ENCODE data around the gene ECHDC3. TPM values are rescaled to one million over a fixed set of nuclear protein-coding genes. Genes with fewer than 3 reads are reported as not detected.
"Not testable (repeated sequence)": the region's sequence is repeated elsewhere in the genome, so short reads cannot be mapped to it uniquely, and the experiment has no call there.

The ECHDC3 gene
- total and polyA plus RNA-seq, 2 of the 8 experiments (the other 6 are each of a cell fraction or from before 2014, with no cell fraction given) = 15.6 to 19.9 TPM

GRCh38 chr10:11737258-11738032, 4.7 kb upstream of the ECHDC3 start:
- Histone ChIP-seq H2AFZ (ENCODE audit: low read length) (peak overlapping the region; percentile 83; the same call in 1 of the 2 replicates), H3K4ac (replicated peaks; ENCODE audit: insufficient read length, low read depth, low read length) (peak overlapping the region; percentile 64), H2BK120ac (replicated peaks; ENCODE audit: low read depth, low read length) (peak overlapping the region; percentile 76), H2AK5ac (ENCODE audit: low read depth, low read length) (peak overlapping the region; percentile 95), H4K8ac (ENCODE audit: extremely low read depth, insufficient read depth, low read length) (peak overlapping the region; percentile 75; the same call in 1 of the 2 replicates), H3K4me3 (ENCODE audit: extremely low read depth in 1 of 4, insufficient read depth in 2 of 4, low read depth in 3 of 4, low read length in 4 of 4) (peak overlapping the region in 3 of 4 experiments; percentile 8 to 49 (median 38); a peak in 3 of 8 replicates), H2BK12ac (ENCODE audit: low read depth, low read length) (peak overlapping the region; percentile 97), H4K91ac (replicated peaks; ENCODE audit: insufficient read length, low read length) (peak overlapping the region; percentile 78), H3K18ac (ENCODE audit: extremely low read depth, low read length) (peak overlapping the region; percentile 71; the same call in 1 of the 2 replicates), H3K9ac (replicated peaks in 1 of 4; ENCODE audit: extremely low read depth in 1 of 4, low read depth in 3 of 4, low read length in 3 of 4) (peak overlapping the region in 2 of 4 experiments; percentile 30 to 60; a peak in 4 of 7 replicates), H2BK5ac (ENCODE audit: low read depth, low read length) (peak overlapping the region; percentile 87; the same call in 1 of the 2 replicates), H2BK15ac (ENCODE audit: low read length) (peak overlapping the region; percentile 97), H3K4me2 (ENCODE audit: insufficient read depth in 1 of 2, low read depth in 2 of 2, low read length in 2 of 2) (peak overlapping the region; percentile 58 to 87)
- not testable (repeated sequence) for H4K5ac ChIP-seq (ENCODE audit: insufficient read length, low read depth, low read length); H3K14ac ChIP-seq (ENCODE audit: insufficient read length); DNase-seq (ENCODE audit: low read depth in 1 of 2, low spot score in 2 of 2); H3K9me3 ChIP-seq (ENCODE audit: insufficient read depth in 2 of 2, low read depth in 1 of 2, low read length in 1 of 2); H3K27me3 ChIP-seq (replicated peaks in 1 of 4; ENCODE audit: control insufficient read depth in 3 of 4, extremely low read depth in 1 of 4, insufficient read depth in 3 of 4, low read length in 3 of 4); H3K4me1 ChIP-seq (replicated peaks in 1 of 4; ENCODE audit: control insufficient read depth in 3 of 4, insufficient read depth in 4 of 4, low read length in 3 of 4); H3K79me2 ChIP-seq (ENCODE audit: control insufficient read depth in 1 of 2, insufficient read depth in 2 of 2, low read length in 2 of 2); H3K56ac ChIP-seq (replicated peaks; ENCODE audit: insufficient read length, low read depth, low read length); H2BK20ac ChIP-seq (ENCODE audit: low read length); H3K36me3 ChIP-seq (ENCODE audit: control insufficient read depth in 2 of 4, insufficient read depth in 4 of 4, low read length in 3 of 4); H3K23ac ChIP-seq (ENCODE audit: insufficient read length); FAIRE-seq; H4K20me1 ChIP-seq (replicated peaks in 1 of 2; ENCODE audit: control insufficient read depth in 1 of 2, insufficient read depth in 2 of 2, low read length in 2 of 2); H3K79me1 ChIP-seq (ENCODE audit: low read depth, low read length); H3K27ac ChIP-seq (ENCODE audit: low read depth, low read length); H3K23me2 ChIP-seq (ENCODE audit: low read depth, low read length)
- POLR2A ChIA-PET (ENCODE audit: partially characterized antibody) = interaction anchor here (0.6 to 1.3 kb wide), 3 partner anchors 17 to 28 kb away, joined by 3 read pairs; no protein-coding TSS in a partner anchor
- CTCF ChIA-PET (ENCODE audit: partially characterized antibody) = interaction anchor here (0.9 to 1.5 kb wide), 3 partner anchors 12 to 28 kb away, joined by 3 read pairs; no protein-coding TSS in a partner anchor
- peak; percentile 69 for TF ChIP-seq YY1 (IDR thresholded peaks at IDR 0.05; ENCODE audit: low read depth, low read length)
- peak; percentile 31; the same call in 1 of the 2 replicates for TF ChIP-seq TAF1 (IDR thresholded peaks at IDR 0.05; ENCODE audit: low read depth, low read length)
- WGBS, 2 experiments (ENCODE audit: extremely low coverage in 1 of 2, insufficient coverage in 1 of 2, insufficient read length in 1 of 2, insufficient replicate concordance in 2 of 2, low coverage in 1 of 2, low lambda C conversion rate in 2 of 2, missing lambda C conversion rate in 1 of 2) = 45% methylated on average over 26 of the region's 27 CpGs; no CpG with 5 or more reads in 1 of the 2 experiments

Data from H1 (cell line).